Prostate gland (tissue), 2 donors: Measurements from ENCODE around the gene HYAL2. TPM values are rescaled to one million over a fixed set of nuclear protein-coding genes. Genes with fewer than 3 reads are reported as not detected.

Experiments used
- DNase-seq: peaks from one replicate; pipeline ENCODE4 v3.0.0-alpha.2; 2019; ENCODE audit warnings: low spot score
- H3K27ac ChIP-seq, 2 donors: fragments of 200-600 bp; sonication (generic); 2 replicates each; pipeline ENCODE4 v1.5.1; 2017 to 2019
- H3K27me3 ChIP-seq: fragments of 200-600 bp; sonication (generic); replicated peaks from 2 replicates; pipeline ENCODE4 v1.5.1; 2019; ENCODE audit not compliant: insufficient read depth
- H3K36me3 ChIP-seq, 2 donors: fragments of 200-600 bp; sonication (generic); 1 replicate in 1 of 2; 2 replicates in 1 of 2; pipeline versions ENCODE4 v1.5.1 to v1.8.1; 2017 to 2019
- H3K4me1 ChIP-seq: fragments of 200-600 bp; sonication (generic); replicated peaks from 2 replicates; pipeline ENCODE4 v1.5.1; 2019
- H3K4me3 ChIP-seq, 2 donors: fragments of 200-600 bp; sonication (generic); 2 replicates each; pipeline ENCODE4 v1.5.1; 2017 to 2019
- H3K9me3 ChIP-seq: fragments of 200-600 bp; sonication (generic); 2 replicates; pipeline ENCODE4 v1.5.1; 2017
- CTCF ChIP-seq, 4 experiments: fragments of 200-600 bp in 2 of 4; fragments of 450-650 bp in 2 of 4; sonication (generic) in 2 of 4; IDR thresholded peaks; 1 replicate in 3 of 4; 2 replicates in 1 of 4; pipeline ENCODE4 v1.5.1; 2016 to 2019; ENCODE audit warnings: antibody characterized with exemption in 4 of 4, mild to moderate bottlenecking in 2 of 4, moderate library complexity in 2 of 4
- POLR2A ChIP-seq: fragments of 450-650 bp; IDR thresholded peaks from one replicate; pipeline ENCODE4 v1.6.1; 2016; ENCODE audit warnings: antibody characterized with exemption, mild to moderate bottlenecking
- POLR2AphosphoS5 ChIP-seq: sonication (generic); formaldehyde crosslinking; IDR thresholded peaks from one replicate; pipeline ENCODE4 v1.6.1; 2017; ENCODE audit warnings: antibody characterized with exemption
- WGBS: methylation state at CpG from one replicate; pipeline ENCODE4 v1.1.5; 2018; 5-methylcytosine and 5-hydroxymethylcytosine counted together
- intact Hi-C: fragments of 100-400 bp; cut with DNase I; formaldehyde crosslinking; loops from one replicate; pipeline ENCODE4 v1.14.2; 2022
- total RNA-seq, 2 donors: library from RNA; depleted of rRNA; stranded (reverse); fragments of >200 nt; gene quantifications; one replicate each; pipeline ENCODE4 v1.1.0, GENCODE V29; 2016

The HYAL2 gene
- total RNA-seq, 2 donors from 2014 or later = 76.1 to 131 TPM

- Histone ChIP-seq H3K9me3 (no peaks in the 10 kb centered on the region), H3K36me3 (no peaks in the 10 kb centered on the region), H3K4me3 (peak overlapping the region; percentile 28 to 31), H3K27me3 (no peaks in the 10 kb centered on the region), H3K27ac (peak overlapping the region; percentile 36 to 42), H3K4me1 (peaks cover 19% of the 10 kb centered on the region)
- no peak for DNase-seq
- TF ChIP-seq POLR2A (no peak), POLR2AphosphoS5 (no peak), CTCF (IDR thresholded peaks at IDR 0.05) (no peak)
- intact Hi-C loops = loop anchor here (10.0 kb wide), 1 partner anchor 1065 kb away; no protein-coding TSS in a partner anchor
- WGBS = 63% methylated on average over 9 of the region's 9 CpGs
Observed at GRCh38 chr3:50340147-50340447, 17.6 kb upstream of the HYAL2 start.

GRCh38 chr3:50339485-50340146 is 17.1 kb upstream of the HYAL2 start:
- peaks cover 23% of the 10 kb centered on the region for H3K4me1 ChIP-seq
- peak overlapping the region in 1 of 2 donors; percentile 31 for H3K4me3 ChIP-seq
- H3K9me3 ChIP-seq = no peaks in the 10 kb centered on the region
- H3K36me3 ChIP-seq = no peaks in the 10 kb centered on the region
- H3K27ac ChIP-seq = no peak overlapping the region
- intact Hi-C loops = loop anchor here (10.0 kb wide), 1 partner anchor 1065 kb away; no protein-coding TSS in a partner anchor
- DNase-seq = no peak
- TF ChIP-seq POLR2AphosphoS5 (no peak), CTCF (IDR thresholded peaks at IDR 0.05) (no peak), POLR2A (no peak)
- 93% methylated on average over 14 of the region's 14 CpGs for WGBS
- H3K27me3 ChIP-seq = no peaks in the 10 kb centered on the region

- no peak for DNase-seq
- WGBS = 82% methylated on average over 5 of the region's 5 CpGs
- Histone ChIP-seq H3K4me3 (no peak overlapping the region), H3K9me3 (no peaks in the 10 kb centered on the region), H3K36me3 (no peaks in the 10 kb centered on the region), H3K4me1 (peaks cover 26% of the 10 kb centered on the region), H3K27me3 (no peaks in the 10 kb centered on the region), H3K27ac (peak overlapping the region in 1 of 2 donors; percentile 95)
- TF ChIP-seq POLR2A = no peak
- no peak for TF ChIP-seq POLR2AphosphoS5
- no peak for TF ChIP-seq CTCF (IDR thresholded peaks at IDR 0.05)
- intact Hi-C loops = no loop called here
Observed at GRCh38 chr3:50338965-50339364, 16.4 kb upstream of the HYAL2 start.

GRCh38 chr3:50337175-50337861 is 14.8 kb upstream of the HYAL2 start:
- intact Hi-C loops = no loop called here
- H3K27me3 ChIP-seq = no peaks in the 10 kb centered on the region
- TF ChIP-seq POLR2AphosphoS5 (peak; percentile 98), CTCF (IDR thresholded peaks at IDR 0.05) (no peak), POLR2A (peak; percentile 97)
- peak overlapping the region; percentile 64 to 78 for H3K4me3 ChIP-seq
- WGBS = under 1% methylated on average over 76 of the region's 79 CpGs
- H3K36me3 ChIP-seq = no peaks in the 10 kb centered on the region
- peaks cover 34% of the 10 kb centered on the region for H3K4me1 ChIP-seq
- H3K27ac ChIP-seq = peak overlapping the region; percentile 93 to 95
- DNase-seq = peak; percentile 99
- no peaks in the 10 kb centered on the region for H3K9me3 ChIP-seq
